Lower leg skin (tissue), 4 donors: ENCODE measurements around the gene CEACAM3. TPM values are rescaled to one million over a fixed set of nuclear protein-coding genes. Genes with fewer than 3 reads are reported as not detected.
A peak's percentile ranks its signal among the peaks of the same experiment; 100 is the strongest.

Experiments
- DNase-seq, 2 donors: peaks; one replicate each; pipeline ENCODE4 v3.0.0-alpha.2; 2019; ENCODE audit warnings: low spot score in 2 of 2
- H3K4me3 ChIP-seq: fragments of 200-600 bp; sonication (generic); 2 replicates; pipeline ENCODE4 v1.5.1; 2017; ENCODE audit warnings: mild to moderate bottlenecking, low read depth; ENCODE audit not compliant: poor library complexity, severe bottlenecking
- CTCF ChIP-seq, 3 donors: fragments of 450-650 bp; IDR thresholded peaks; one replicate each; pipeline ENCODE4 v1.5.1; 2016; ENCODE audit warnings: antibody characterized with exemption in 3 of 3, mild to moderate bottlenecking in 3 of 3, moderate library complexity in 2 of 3
- POLR2A ChIP-seq, 2 donors: fragments of 450-650 bp; IDR thresholded peaks; one replicate each; pipeline ENCODE4 v1.6.1; 2016 to 2017; ENCODE audit warnings: antibody characterized with exemption in 2 of 2, mild to moderate bottlenecking in 1 of 2, moderate library complexity in 1 of 2
- WGBS, 2 donors: methylation state at CpG; one replicate each; pipeline ENCODE4 v1.1.5; 2018; 5-methylcytosine and 5-hydroxymethylcytosine counted together
- intact Hi-C: fragments of 100-400 bp; cut with DNase I; formaldehyde crosslinking; loops from one replicate; pipeline ENCODE4 v1.15.0; 2023; ENCODE audit warnings: low total_unique reads
- total RNA-seq, 4 donors: library from RNA; depleted of rRNA; stranded (reverse); fragments of >200 nt; gene quantifications; one replicate each; pipeline ENCODE4 v1.1.0, GENCODE V29; 2016

The CEACAM3 gene
- total RNA-seq, 4 donors from 2014 or later = not detected

GRCh38 chr19:41859213-41859617 is 62.8 kb downstream of the CEACAM3 start:
- WGBS, 2 donors = 2 to 3% methylated on average over 8 of the region's 8 CpGs
- H3K4me3 ChIP-seq = no peak overlapping the region
- no peak for DNase-seq
- intact Hi-C loops = no loop called here
- no peak for TF ChIP-seq POLR2A (IDR thresholded peaks at IDR 0.05)
- no peak for TF ChIP-seq CTCF (IDR thresholded peaks at IDR 0.05)

GRCh38 chr19:41859618-41860418 is 63.4 kb downstream of the CEACAM3 start, which contains the start of gene RPS19:
Gene RPS19, plus strand, starts transcription at chr19:41860255. Its CDS starts 520 bp downstream, at chr19:41860775.
- WGBS, 2 donors = 0% methylated on average over 51 to 63 of the region's 76 CpGs
- TF ChIP-seq POLR2A (IDR thresholded peaks at IDR 0.05) (no peak), CTCF (IDR thresholded peaks at IDR 0.05) (peak in 1 of 3 donors; percentile 86)
- H3K4me3 ChIP-seq = peak within 1 kb of the TSS; percentile 84
- intact Hi-C loops = no loop called here
- DNase-seq = peak; percentile 98 to 100

GRCh38 chr19:41860419-41861115 is 64.2 kb downstream of the CEACAM3 start:
- peak in 1 of 2 donors; percentile 33 for DNase-seq
- TF ChIP-seq CTCF (IDR thresholded peaks at IDR 0.05) (no peak), POLR2A (IDR thresholded peaks at IDR 0.05) (no peak)
- H3K4me3 ChIP-seq = peak overlapping the region; percentile 84
- intact Hi-C loops = no loop called here
- WGBS, 2 donors = 0 to 1% methylated on average over 27 to 34 of the region's 45 CpGs

Other genes starting within 250 kb of the CEACAM3 start
- under 1 TPM in 1 of 4 donors, not detected in 3; 0.75 TPM for gene CEACAM21, start 220.4 kb upstream of the CEACAM3 start, total RNA-seq
- gene CEACAM4, start 169.5 kb upstream of the CEACAM3 start, total RNA-seq = under 1 TPM in 2 of 4 donors, not detected in 2; 0.84 to 0.88 TPM
- 1 to 10 TPM; 3.7 to 7.8 (median 5.0) TPM for gene CEACAM7, start 108.3 kb upstream of the CEACAM3 start, total RNA-seq
- 10 to 100 TPM in 2 of 4 donors, 1 to 10 TPM in 2; 6.0 to 14.0 (median 9.1) TPM for gene CEACAM5, start 88.0 kb upstream of the CEACAM3 start, total RNA-seq
- 10 to 100 TPM in 2 of 4 donors, 1 to 10 TPM in 2; 2.6 to 23.1 (median 14.5) TPM for gene CEACAM6, start 41.1 kb upstream of the CEACAM3 start, total RNA-seq
- not detected for gene LYPD4, start 48.1 kb downstream of the CEACAM3 start, total RNA-seq
- gene DMRTC2, start 48.5 kb downstream of the CEACAM3 start, total RNA-seq = not detected
- 1,000 to 10,000 TPM; 1,327 to 3,048 (median 2,121) TPM for gene RPS19, start 63.7 kb downstream of the CEACAM3 start, total RNA-seq
- under 1 TPM in 1 of 4 donors, not detected in 3; 0.81 TPM for gene CD79A, start 80.7 kb downstream of the CEACAM3 start, total RNA-seq
- 10 to 100 TPM; 56.9 to 94.3 (median 68.7) TPM for gene ARHGEF1, start 86.6 kb downstream of the CEACAM3 start, total RNA-seq
- under 1 TPM in 1 of 4 donors, not detected in 3; 0.16 TPM for gene ERFL, start 131.9 kb downstream of the CEACAM3 start, total RNA-seq
- 100 to 1,000 TPM; 125 to 152 (median 128) TPM for gene RABAC1, start 162.7 kb downstream of the CEACAM3 start, total RNA-seq
- gene ATP1A3, start 197.6 kb downstream of the CEACAM3 start, total RNA-seq = not detected